Right ventricle myocardium inferior (tissue), 1 donor: ENCODE measurements around the gene CD99L2. TPM values are rescaled to one million over a fixed set of nuclear protein-coding genes. Genes with fewer than 3 reads are reported as not detected.

Experiments used
- ATAC-seq: fragments of 200-7000 bp; cut with Tn5 transposase; one replicate; pipeline ENCODE4 v1.9.1; 2020; ENCODE audit warnings: mild to moderate bottlenecking, moderate library complexity
- DNase-seq: peaks from one replicate; pipeline ENCODE4 v3.0.0; 2021; ENCODE audit errors: missing footprints
- intact Hi-C: fragments of 100-400 bp; cut with DNase I; formaldehyde crosslinking; loops from one replicate; pipeline ENCODE4 v1.11.0; 2022
- total RNA-seq: library from RNA; stranded (reverse); fragmentation: NEBNext Ultra II Directional; extraction: Animal tissue kit (Norgen Biotek cat#: 25700); gene quantifications from one replicate; pipeline ENCODE4 v1.2.1, GENCODE V29; 2021
- donor health status: DM: no; HTN: yes; CAD: no; lungs with severe emphysema.

Gene CD99L2
- total RNA-seq, 1 donor from 2014 or later, result 81.4 TPM

DNA sequence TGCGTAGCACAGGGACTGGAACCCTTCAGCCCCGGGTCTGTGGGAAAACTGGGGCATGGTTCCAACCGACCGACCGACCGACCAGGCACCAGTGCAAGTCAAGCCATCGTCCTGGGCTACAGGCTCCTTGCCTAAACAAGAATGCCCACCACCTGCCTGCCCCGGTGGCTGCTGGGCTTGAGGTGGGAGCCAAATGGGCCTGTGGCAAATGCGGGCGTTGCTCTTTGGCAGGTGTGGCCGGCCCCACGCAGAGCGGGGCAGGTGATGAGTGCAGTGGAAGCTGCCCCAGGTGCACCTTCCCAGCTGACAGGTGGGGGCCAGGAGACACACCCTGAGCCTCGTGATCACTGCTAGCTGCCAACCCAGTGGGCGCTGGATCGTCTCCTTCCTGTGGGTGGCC lies 127.4 kb downstream of the CD99L2 start:
- ATAC-seq (no peak), DNase-seq (no peak)
- intact Hi-C loops, result loop anchor here (5.0 to 10.0 kb wide), 2 partner anchors 124 to 231 kb away; partner anchors contain the start of gene CD99L2

DNA sequence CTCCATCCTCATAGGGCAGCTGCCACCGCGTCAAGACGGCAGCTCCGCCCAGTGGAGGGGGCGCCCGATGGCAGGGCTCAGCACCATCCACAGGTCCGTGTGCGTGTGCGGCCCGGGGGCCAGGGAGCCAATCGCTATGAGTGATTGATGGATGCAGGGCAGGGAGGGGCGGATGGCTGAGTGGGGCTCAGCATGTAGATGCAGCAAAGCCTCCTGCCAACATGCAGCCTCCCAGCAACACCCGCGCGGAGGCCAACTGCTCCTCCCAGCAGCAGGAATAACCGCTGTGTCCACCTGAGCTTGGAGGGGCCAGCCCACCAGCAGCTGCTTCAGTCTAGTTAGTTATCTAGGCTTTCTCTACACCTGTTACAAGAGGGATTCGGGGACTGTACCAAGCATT lies 127.8 kb downstream of the CD99L2 start:
- DNase-seq (no peak), ATAC-seq (no peak)
- intact Hi-C loops, result loop anchor here (5.0 to 10.0 kb wide), 2 partner anchors 124 to 232 kb away; partner anchors contain the start of gene CD99L2

DNA sequence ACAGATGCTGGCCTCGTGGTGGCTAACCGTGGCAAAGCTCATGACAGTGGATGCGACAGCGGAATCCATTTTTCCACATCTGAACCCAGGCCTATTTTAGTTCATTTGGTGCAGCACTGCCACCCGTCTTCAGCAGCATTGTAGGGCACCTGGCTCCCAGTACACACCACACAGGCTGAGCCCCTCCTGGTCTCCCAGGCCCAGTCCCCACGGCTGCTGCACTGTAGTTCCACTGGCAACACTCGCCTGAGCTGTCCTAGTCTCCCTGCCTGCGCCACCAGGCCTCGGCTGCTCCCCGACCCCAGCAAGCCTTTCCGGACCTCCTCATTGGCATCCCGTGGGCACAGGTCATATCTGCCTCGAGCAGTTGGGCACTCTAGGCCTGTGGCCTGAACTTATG lies 129.1 kb downstream of the CD99L2 start:
- intact Hi-C loops, result loop anchor here (10.0 kb wide), 1 partner anchor 215 kb away; the partner anchor contains the start of gene HMGB3
- DNase-seq (no peak), ATAC-seq (no peak)

DNA sequence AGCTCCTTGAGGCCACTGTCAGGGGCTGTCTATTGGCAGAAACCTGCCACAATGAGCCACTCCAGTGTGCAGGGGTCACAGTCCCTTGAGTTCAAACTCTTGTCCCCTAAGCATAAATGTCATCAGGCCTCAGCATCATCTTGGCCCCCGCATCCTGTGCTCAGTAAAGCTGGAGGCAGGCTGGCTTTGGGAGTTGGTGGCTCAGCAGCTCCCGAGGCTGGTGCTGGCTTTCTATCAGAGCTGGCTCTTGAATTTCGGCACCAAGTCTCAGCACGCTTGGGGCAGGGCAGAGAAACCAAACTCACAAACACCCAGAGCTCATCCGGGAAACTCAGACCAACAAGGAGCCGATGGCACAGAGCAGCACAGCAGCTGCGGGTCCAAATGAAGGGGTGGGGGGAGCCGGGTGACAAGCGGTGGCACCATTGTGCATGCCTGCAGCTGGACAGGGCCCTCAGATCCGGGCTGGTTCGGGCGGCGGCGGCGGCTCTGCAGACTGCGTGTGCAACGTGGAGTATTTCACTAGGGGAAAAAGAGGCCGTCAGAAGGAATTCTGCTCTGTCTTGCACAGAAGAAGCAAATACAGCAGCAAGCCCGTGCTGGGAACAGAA lies 129.8 kb downstream of the CD99L2 start:
- no peak for DNase-seq
- intact Hi-C loops, result loop anchor here (10.0 kb wide), 1 partner anchor 216 kb away; the partner anchor contains the start of gene HMGB3
- ATAC-seq, result no peak

DNA sequence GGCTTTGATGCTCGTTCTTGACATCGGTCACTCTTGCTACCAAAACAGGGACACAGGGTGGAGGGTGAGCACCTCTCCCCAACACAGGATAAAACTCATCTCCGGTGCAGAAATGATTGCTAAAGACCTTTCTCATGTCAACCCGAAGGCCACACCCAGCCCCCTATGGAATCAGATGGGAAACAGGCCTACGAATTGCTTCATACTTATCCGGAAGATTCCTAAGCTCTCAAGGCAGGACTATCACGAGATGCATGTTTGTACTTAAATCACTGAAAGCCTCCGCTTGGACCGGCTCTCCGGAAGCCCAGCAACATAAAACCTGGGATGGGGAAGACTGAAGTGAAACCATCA lies 130.4 kb downstream of the CD99L2 start:
- ATAC-seq, result no peak
- DNase-seq, result no peak
- intact Hi-C loops, result loop anchor here (10.0 kb wide), 1 partner anchor 217 kb away; the partner anchor contains the start of gene HMGB3

DNA sequence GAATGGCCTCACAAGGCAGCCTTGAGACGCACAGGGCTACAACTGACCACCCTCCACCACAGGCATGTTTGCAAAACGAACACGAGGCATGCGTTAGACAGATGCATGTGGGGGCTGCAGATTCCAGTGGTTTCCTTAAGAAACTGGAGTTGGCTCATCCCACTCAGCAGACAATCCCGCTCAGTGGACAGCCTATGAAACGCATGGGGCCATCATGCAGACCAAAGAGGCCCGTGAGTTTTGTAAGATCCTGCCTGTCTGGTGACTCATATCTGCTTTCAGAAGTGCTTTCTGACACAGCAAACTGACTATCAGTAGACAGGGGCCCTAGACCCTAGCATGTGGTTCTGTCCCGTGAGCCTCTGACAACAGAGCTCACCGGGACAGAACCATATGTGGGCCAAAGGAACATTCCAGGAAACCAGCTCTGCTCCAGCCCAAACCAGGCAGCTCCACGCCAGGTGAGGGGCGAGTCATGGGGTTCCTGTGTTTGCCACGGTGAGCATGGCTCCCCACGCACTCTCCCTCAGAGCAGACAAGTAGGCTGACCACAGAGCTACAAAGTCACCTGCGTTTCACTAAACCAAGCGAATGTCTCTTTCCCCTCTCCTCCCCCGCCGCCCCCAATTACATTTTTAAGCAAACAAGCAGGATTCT lies 130.9 kb downstream of the CD99L2 start:
- ATAC-seq, result no peak
- no peak for DNase-seq
- intact Hi-C loops, result loop anchor here (10.0 kb wide), 1 partner anchor 217 kb away; the partner anchor contains the start of gene HMGB3

DNA sequence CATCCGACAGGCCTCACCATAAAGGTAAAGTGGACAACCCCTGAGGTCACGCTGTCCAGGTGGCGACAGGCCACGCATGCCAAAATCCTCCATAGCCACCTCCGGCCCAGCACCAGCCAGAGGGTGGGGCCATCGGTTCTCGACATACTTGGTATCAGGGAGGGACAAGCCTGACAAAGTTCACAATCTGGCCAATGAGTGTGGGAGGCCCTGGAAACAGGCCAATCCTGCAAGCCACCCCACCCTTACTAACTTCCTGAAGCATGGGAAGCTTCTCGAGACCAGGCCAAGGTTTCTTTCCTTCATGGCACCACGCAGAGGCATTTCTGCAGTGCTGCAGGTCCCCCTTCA lies 131.4 kb downstream of the CD99L2 start:
- intact Hi-C loops, result loop anchor here (10.0 kb wide), 1 partner anchor 218 kb away; the partner anchor contains the start of gene HMGB3
- DNase-seq, result no peak

DNA sequence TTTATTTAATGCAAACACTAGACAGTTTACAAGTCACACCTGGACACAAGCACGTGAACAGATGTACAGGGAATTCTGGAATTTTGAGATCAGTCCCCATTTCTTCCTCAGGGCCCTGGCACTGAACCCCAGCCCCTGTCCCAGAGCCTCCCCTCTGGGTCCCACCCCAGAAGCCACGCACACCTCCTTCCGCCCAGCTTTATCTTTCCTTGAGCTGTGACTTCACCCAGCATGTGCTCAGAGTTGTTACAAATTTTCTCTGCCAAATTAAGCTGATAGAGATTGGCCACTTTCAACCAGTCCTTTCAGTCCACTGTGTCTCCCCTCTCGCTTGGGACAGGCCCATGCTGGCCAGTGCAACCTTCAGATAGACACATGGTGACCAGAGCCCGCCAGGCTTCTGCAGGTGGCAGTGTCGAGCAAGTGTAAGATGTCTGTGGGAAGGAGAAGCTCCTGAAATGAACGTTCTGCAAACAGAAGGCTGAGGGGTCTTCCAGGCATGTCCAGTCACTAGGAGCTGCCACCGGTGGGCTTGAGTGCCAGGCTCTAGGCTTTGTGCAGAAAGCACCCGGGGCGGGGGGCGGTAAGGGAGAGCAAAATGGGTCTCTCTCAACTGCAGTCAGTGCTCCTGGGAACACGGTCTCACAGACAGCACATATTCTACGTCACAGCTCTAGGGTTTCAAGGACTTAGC lies 132.0 kb downstream of the CD99L2 start:
- no peak for ATAC-seq
- DNase-seq, result no peak
- intact Hi-C loops, result loop anchor here (10.0 kb wide), 1 partner anchor 218 kb away; the partner anchor contains the start of gene HMGB3

More for the DNA sequence above, 131.4 kb downstream of the CD99L2 start:
- peak; percentile 53 for ATAC-seq

DNA sequence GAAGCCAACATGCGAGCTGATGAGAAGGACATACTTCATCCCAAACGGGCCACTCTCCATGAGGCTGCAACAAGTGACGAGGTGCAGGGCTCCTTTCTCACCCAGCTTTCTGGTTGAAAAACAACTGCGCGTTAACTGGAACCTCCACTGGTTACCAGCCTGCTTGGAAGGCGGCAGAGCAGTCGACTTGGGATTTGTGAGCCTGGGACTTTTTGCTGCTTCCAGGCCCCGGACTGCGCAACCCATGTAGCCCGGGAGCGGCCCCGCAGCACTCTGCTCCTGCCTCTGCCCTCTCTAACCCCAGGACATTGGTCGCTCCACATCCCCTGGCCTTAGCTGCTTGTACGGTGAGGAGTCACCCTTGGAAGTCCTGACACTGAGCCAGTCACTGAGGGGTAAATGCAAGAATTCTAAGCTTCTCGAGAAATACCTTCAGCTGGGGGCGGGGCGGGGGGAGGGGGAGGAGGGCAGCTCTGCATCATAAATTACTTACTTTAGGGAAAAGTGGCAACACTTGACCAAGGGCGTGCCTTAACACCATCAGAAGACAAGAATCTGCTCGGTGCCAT lies 132.6 kb downstream of the CD99L2 start:
- DNase-seq (no peak), ATAC-seq (no peak)
- intact Hi-C loops, result loop anchor here (10.0 kb wide), 1 partner anchor 219 kb away; the partner anchor contains the start of gene HMGB3

DNA sequence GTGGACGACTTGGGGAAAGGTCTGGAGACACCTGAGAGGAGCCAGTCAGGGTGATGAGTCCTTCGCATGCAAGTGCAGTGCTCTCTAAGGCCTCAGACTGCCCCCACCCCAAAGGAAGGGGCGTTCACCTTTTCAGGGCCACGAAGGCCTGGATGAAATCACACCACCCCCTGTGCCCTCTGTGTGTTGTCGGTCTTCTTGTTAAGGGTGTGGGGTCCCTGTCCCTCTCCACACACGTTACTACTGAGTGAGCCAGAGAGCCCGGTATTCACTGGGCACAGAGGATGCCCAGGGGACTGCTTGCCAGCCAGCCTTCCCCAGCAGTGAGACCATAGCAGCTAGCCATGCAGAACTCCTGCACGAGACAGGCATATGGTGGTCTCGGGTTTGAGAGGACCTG lies 133.2 kb downstream of the CD99L2 start:
- DNase-seq (no peak), ATAC-seq (no peak)
- intact Hi-C loops, result loop anchor here (10.0 kb wide), 1 partner anchor 220 kb away; the partner anchor contains the start of gene HMGB3

DNA sequence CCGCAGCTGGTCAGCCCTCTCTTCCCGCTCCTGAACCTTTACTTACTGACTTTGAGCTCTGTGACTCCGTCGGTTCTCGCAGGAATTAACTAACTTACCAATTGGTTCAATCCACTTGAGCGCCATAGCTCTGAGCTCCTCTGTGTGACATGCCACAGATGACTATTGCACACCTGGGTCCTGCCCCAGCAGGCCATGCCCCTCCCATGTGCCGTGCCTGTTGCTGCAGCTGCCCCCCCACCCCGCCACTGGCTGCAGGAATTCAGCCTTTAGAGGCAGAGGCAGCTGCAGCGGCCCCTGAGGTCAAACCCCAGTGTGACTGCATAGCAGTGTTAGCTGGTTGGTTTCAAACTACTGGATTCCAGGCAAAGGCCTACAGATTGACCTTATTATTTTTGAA lies 134.7 kb downstream of the CD99L2 start:
- DNase-seq (no peak), ATAC-seq (no peak)
- intact Hi-C loops, result loop anchor here (10.0 kb wide), 1 partner anchor 221 kb away; the partner anchor contains the start of gene HMGB3

DNA sequence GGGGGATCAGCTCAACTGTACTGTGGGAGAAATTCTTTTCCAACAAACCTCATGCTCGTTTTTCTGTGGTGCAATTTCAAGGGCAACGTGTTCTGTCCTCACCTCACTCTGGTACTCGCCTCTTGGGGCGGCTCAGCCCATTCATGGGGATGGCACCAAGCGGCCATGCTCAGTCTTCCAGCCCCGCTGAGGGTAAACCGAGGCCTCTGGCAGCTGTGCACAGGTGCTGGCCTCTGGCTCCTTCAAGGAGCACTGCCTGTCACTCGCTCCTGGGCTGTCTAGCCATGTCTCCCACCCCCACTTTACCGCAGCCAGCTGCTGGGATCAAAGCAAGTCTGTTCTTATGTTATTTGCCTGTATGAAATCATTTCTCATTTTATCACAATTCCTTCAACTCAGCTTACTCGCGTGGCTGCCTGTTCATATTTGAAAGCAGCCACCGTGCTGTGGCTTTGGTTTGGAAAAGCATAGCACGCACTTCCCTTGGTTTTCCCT lies 135.1 kb downstream of the CD99L2 start:
- ATAC-seq (no peak), DNase-seq (no peak)
- intact Hi-C loops, result loop anchor here (10.0 kb wide), 1 partner anchor 221 kb away; the partner anchor contains the start of gene HMGB3

DNA sequence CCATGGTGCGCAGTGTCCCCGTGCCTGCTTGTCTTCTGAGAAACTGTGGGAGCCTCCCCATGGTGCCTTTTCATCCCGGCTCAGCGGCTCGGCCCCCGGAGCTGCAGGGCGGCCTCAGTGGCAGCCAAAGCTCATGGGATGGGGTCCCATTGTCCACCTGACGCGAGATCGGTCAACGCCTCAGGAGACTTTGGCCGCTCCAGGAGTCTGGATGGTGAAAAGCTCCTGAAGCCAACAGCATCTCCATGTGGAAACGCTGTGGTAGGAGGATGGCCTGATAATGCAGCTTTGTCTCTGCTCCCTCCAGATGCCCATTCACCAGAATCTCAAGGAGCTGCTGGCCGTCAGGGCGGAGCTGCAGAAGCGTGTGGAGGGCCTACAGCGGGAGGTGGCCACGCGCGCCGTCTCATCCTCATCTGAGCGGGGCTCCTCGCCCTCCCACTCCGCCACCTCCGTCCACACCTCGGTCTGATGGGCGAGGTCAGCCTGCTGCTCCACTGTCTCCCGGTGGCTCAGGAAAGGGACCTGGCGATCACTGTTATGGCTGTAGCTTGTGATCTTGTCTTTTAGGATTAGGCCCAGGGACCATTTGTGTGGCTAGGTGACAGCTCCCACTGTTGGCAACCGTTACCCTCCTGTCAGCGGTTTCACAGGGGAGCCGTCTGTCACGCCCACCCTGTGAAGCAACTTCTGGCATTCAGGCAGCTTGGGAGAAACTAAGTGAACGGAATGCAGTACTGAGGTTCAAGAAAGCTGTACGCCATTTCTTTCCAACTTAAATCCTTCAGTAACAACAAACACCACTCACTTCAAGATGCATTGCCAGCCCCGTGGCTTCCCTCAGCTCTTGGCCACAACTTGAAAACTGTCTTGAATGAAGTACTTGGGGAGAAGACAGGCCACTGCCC lies 136.0 kb downstream of the CD99L2 start:
- ATAC-seq (no peak), DNase-seq (no peak)
- intact Hi-C loops, result loop anchor here (10.0 kb wide), 1 partner anchor 222 kb away; the partner anchor contains the start of gene HMGB3

DNA sequence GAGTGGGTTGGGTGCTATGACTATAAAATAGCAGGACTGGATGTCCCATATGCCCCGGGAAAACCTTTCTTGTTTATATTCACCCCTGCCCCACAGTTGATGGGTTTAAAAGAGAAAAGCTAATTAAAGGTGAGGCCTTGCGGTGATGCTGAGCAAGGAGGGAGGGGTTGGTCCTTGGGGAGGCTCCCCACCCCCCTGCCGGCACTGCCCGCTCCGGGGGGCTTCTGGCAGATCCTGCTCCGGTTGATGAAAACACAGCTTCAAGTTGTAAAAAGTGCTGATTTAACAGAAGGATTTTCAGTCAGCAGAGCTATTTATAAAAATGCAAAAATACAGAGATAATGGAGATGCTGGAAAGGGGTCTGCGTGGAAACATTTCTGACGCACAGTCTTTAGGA lies 136.7 kb downstream of the CD99L2 start:
- no peak for DNase-seq
- ATAC-seq, result no peak
- intact Hi-C loops, result loop anchor here (10.0 kb wide), 1 partner anchor 223 kb away; the partner anchor contains the start of gene HMGB3

DNA sequence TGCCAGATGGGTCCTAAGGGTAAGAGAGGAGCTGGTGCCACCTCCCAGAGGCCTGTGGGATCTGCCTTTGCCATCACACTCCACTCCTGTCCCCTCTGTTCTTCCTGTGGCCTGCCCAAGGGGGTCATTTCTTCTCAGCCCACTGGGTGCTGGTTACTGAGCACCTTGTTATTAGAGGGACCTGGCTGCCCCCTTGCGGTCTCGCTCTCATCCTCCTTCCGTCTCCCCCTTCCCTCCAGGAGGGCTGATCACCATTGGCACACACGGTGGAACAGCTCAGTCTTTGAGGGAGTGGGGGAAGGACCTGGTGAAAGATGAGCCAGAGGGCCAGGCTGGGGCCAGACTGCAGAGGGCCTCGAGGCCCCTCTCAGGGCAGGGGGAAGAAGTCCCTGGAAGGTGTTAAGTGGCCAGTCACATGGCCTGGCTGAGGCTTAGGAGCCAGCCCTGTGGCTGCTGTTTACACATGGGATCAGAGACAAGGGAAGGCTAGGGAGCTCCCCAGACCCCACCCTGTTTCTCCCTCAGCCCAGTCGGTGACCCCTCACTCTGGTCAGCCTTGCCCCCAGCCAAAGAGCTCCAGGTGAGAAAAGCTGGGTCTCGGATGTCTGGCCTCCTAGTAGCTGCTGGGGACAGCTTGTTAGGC lies 137.2 kb downstream of the CD99L2 start:
- no peak for DNase-seq
- intact Hi-C loops, result loop anchor here (10.0 kb wide), 1 partner anchor 224 kb away; the partner anchor contains the start of gene HMGB3
- no peak for ATAC-seq

DNA sequence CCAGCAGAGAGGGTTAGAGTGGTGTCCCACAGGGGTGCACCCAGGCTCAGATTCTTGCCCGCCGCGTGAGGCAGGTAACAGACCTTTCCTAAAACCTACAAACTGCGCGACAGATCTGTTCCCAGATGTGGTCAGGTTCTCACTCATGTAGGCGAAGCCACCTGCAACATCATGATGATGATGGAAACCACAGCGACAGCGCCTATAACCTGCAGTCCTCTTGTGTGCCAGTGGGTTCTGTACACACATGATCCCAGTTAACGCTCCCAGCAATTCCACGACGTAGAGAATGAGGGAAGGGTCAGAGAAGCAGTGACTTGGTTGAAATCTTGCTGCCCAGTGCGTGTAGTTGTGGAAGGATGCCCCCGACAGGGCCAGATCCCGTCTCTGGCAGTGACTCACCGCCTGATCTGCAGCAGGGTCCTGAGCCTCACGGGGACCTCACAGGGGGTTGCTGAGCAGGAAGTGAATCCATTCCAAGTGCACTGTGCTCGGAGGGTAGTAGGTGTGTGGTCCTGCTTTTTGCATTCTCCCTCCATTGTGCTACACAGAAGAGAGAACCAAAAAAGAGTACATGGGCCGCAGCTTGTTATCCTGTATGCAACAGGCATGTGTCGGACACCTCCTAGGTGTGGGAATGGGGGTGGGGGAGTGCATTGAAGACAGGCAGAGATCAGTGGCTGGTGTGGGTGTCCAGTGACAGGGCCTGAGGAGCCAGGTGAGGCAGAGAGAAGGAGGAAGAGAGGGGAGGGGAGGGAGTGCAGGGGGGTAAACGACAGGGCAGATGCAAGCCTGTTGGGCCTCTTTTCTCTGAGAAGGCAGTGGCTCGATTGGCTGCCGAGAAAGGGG lies 138.7 kb downstream of the CD99L2 start:
- no peak for DNase-seq
- ATAC-seq, result no peak
- intact Hi-C loops, result loop anchor here (10.0 kb wide), 1 partner anchor 225 kb away; the partner anchor contains the start of gene HMGB3
